K562 (cell line): Measurements from ENCODE around the gene CGB3. TPM values are rescaled to one million over a fixed set of nuclear protein-coding genes. Genes with fewer than 3 reads are reported as not detected.

Source experiments
- ATAC-seq: fragments of 200-7000 bp; cut with Tn5 transposase; 3 replicates; pipeline ENCODE4 v1.9.1; 2020; ENCODE audit warnings: moderate library complexity
- BruUV-seq: library from RNA; stranded (reverse); fragments of 400-500 nt; replicated peaks from 2 replicates; lab custom pipeline; 2021; lab: Mats Ljungman, UMichigan
- CTCF ChIA-PET: fragments of 300-600 bp; formaldehyde crosslinking; extraction: SDS; loops from one replicate; lab custom pipeline; 2021; ENCODE audit warnings: low intra/inter-chr PET ratio; lab: Yijun Ruan, JAX
- POLR2A ChIA-PET: fragments of 300-600, 350-650 bp; sonication (Branson Sonifier 250); formaldehyde crosslinking; extraction: SDS; loops from one replicate; lab custom pipeline; 2021; ENCODE audit warnings: antibody characterized with exemption, inconsistent platforms; lab: Yijun Ruan, JAX
- DNase-seq, 4 experiments: peaks; one replicate each; pipeline versions ENCODE4 v3.0.0 to v3.0.0-alpha.2; 2011 to 2018; ENCODE audit warnings: low spot score in 3 of 4, mixed read lengths in 3 of 4; ENCODE audit errors: extremely low read depth in 1 of 4
- FAIRE-seq: peaks from 2 replicates; lab custom pipeline; 2011; peaks lifted over from hg19 to GRCh38; lab: Jason Lieb, UNC
- H2AFZ ChIP-seq: 2 replicates; pipeline ENCODE4 v1.6.0; 2011; ENCODE audit warnings: low read depth, low read length, control low read depth, inconsistent platforms
- H3K27ac ChIP-seq: fragments of 200-600 bp; 3 replicates; pipeline ENCODE4 v1.8.0; 2011; ENCODE audit warnings: low read depth, mild to moderate bottlenecking, control low read depth, inconsistent platforms, low read length, moderate library complexity, mixed read lengths; ENCODE audit errors: extremely low read depth
- H3K27me3 ChIP-seq, 2 experiments: fragments of 300-600 bp in 1 of 2; 2 replicates in 1 of 2; 3 replicates in 1 of 2; pipeline versions ENCODE4 v1.6.0 to v1.8.0; 2011; ENCODE audit warnings: inconsistent platforms in 2 of 2, low read length in 2 of 2, mild to moderate bottlenecking in 1 of 2, mixed read lengths in 1 of 2, moderate library complexity in 1 of 2; ENCODE audit not compliant: control insufficient read depth in 2 of 2, insufficient read depth in 2 of 2
- H3K36me3 ChIP-seq: fragments of 300-600 bp; 3 replicates; pipeline ENCODE4 v1.8.0; 2011; ENCODE audit warnings: mild to moderate bottlenecking, low read length, inconsistent platforms; ENCODE audit not compliant: control insufficient read depth, insufficient read depth
- H3K4me1 ChIP-seq, 2 experiments: fragments of 200-600 bp in 1 of 2; replicated peaks in 1 of 2; 2 replicates in 1 of 2; 3 replicates in 1 of 2; pipeline versions ENCODE4 v1.5.1 to v1.8.0; 2011; ENCODE audit warnings: inconsistent platforms in 2 of 2, low read length in 2 of 2, mild to moderate bottlenecking in 1 of 2, mixed read lengths in 1 of 2, moderate library complexity in 1 of 2; ENCODE audit not compliant: control insufficient read depth in 2 of 2, insufficient read depth in 2 of 2
- H3K4me2 ChIP-seq: 2 replicates; pipeline ENCODE4 v1.6.1; 2011; ENCODE audit warnings: low read length, control low read depth, inconsistent platforms, mixed read lengths; ENCODE audit not compliant: insufficient read depth
- H3K4me3 ChIP-seq: fragments of 200-600 bp; sonication (generic), shearing (Covaris generic); 2 replicates; pipeline ENCODE4 v1.5.1; 2016; ENCODE audit warnings: control low read depth, inconsistent platforms
- H3K79me2 ChIP-seq: fragments of 200-600 bp; 3 replicates; pipeline ENCODE4 v1.8.0; 2011; ENCODE audit warnings: low read length, inconsistent platforms; ENCODE audit not compliant: control insufficient read depth, insufficient read depth
- H3K9ac ChIP-seq, 2 experiments: 2 replicates each; pipeline versions ENCODE4 v1.6.0 to v1.6.1; 2011; ENCODE audit warnings: low read depth in 2 of 2, low read length in 2 of 2, control low read depth in 1 of 2, inconsistent platforms in 1 of 2, mild to moderate bottlenecking in 1 of 2, mixed read lengths in 1 of 2; ENCODE audit not compliant: insufficient read depth in 1 of 2
- H3K9me1 ChIP-seq: one replicate; pipeline ENCODE4 v1.6.0; 2011; ENCODE audit warnings: inconsistent platforms, mild to moderate bottlenecking, low read length, moderate library complexity; ENCODE audit not compliant: control insufficient read depth, insufficient read depth
- H3K9me3 ChIP-seq: replicated peaks from 2 replicates; pipeline ENCODE4 v1.5.1; 2011; ENCODE audit warnings: low read depth, low read length, inconsistent platforms; ENCODE audit not compliant: control insufficient read depth, insufficient read depth
- H4K20me1 ChIP-seq: replicated peaks from 2 replicates; pipeline ENCODE4 v1.6.1; 2011; ENCODE audit warnings: low read length, inconsistent platforms, mixed read lengths; ENCODE audit not compliant: control insufficient read depth, insufficient read depth
- CCAR2 ChIP-seq: fragments of 200-400 bp; formaldehyde crosslinking; IDR thresholded peaks from 2 replicates; pipeline ENCODE4 v1.6.1; 2017; ENCODE audit warnings: mild to moderate bottlenecking, low read depth, low read length
- FOS ChIP-seq: IDR thresholded peaks from 3 replicates; pipeline ENCODE4 v1.6.1; 2011; ENCODE audit not compliant: insufficient read length; ENCODE audit errors: extremely low read depth
- GATAD2A ChIP-seq: fragments of 450-650 bp; IDR thresholded peaks from 2 replicates; pipeline ENCODE4 v1.6.1; 2017
- HEY1 ChIP-seq: fragments of 250-450 bp; sonication (Bioruptor Pico); IDR thresholded peaks from 2 replicates; pipeline ENCODE4 v1.5.0; 2020; ENCODE audit warnings: mild to moderate bottlenecking, moderate library complexity, borderline replicate concordance
- HNRNPH1 ChIP-seq: fragments of 200-400 bp; formaldehyde crosslinking; optimal IDR thresholded peaks from 2 replicates; pipeline ENCODE3; 2017; ENCODE audit warnings: low read depth, mild to moderate bottlenecking, low read length, moderate library complexity
- RBFOX2 ChIP-seq: fragments of 200-400 bp; formaldehyde crosslinking; IDR thresholded peaks from 2 replicates; pipeline ENCODE4 v1.6.1; 2017; ENCODE audit warnings: low read depth, mild to moderate bottlenecking, low read length, moderate library complexity
- SRSF7 ChIP-seq: fragments of 200-400 bp; formaldehyde crosslinking; optimal IDR thresholded peaks from 2 replicates; pipeline ENCODE3; 2017; ENCODE audit warnings: mild to moderate bottlenecking, low read depth, low read length
- USF1 ChIP-seq: sonication (generic); formaldehyde crosslinking; IDR thresholded peaks from 2 replicates; pipeline ENCODE4 v1.9.0; 2022; ENCODE audit warnings: mild to moderate bottlenecking, missing genetic modification reagents
- ZBTB34 ChIP-seq: fragments of 250-450 bp; sonication (Bioruptor Pico); IDR thresholded peaks from 2 replicates; pipeline ENCODE4 v1.8.0; 2021; ENCODE audit warnings: mild to moderate bottlenecking, moderate library complexity
- ZNF347 ChIP-seq: fragments of 450-650 bp; formaldehyde crosslinking; IDR thresholded peaks from 2 replicates; pipeline ENCODE4 v1.4.0; 2020; ENCODE audit warnings: low read depth, mild to moderate bottlenecking, moderate library complexity
- ZNF444 ChIP-seq: fragments of 250-450 bp; sonication (Bioruptor Pico); IDR thresholded peaks from 2 replicates; pipeline ENCODE4 v1.4.0; 2020; ENCODE audit warnings: mild to moderate bottlenecking, moderate library complexity
- ZNF77 ChIP-seq: fragments of 250-450 bp; sonication (Bioruptor Pico); IDR thresholded peaks from 2 replicates; pipeline ENCODE4 v1.5.0; 2020
- WGBS: fragments of 100-300 bp; shearing (Covaris generic); methylation state at CpG from one replicate; pipeline ENCODE4 v1.1.6; 2016; ENCODE audit warnings: low coverage, mixed read lengths; ENCODE audit not compliant: insufficient coverage; ENCODE audit errors: missing lambda C conversion rate; 5-methylcytosine and 5-hydroxymethylcytosine counted together
- in situ Hi-C: fragments of 300-500 bp; cut with MboI; formaldehyde crosslinking; loops from 4 replicates; pipeline ENCODE4 v1.15.0; 2018; ENCODE audit warnings: inconsistent platforms, mixed read lengths
- intact Hi-C: fragments of 100-400 bp; cut with micrococcal nuclease; formaldehyde crosslinking; loops from 2 replicates; pipeline ENCODE4 v1.14.2; 2022
- polyA plus RNA-seq, 8 experiments: library from polyadenylated mRNA; depleted of rRNA in 4 of 8; stranded (reverse) in 5 of 8; unstranded in 3 of 8; fragments of >200 nt; fragmentation: Nextera tagmentation in 2 of 8; fragmentation: Illumina TruSeq in 1 of 8; extraction: Ambion mirVana in 2 of 8; extraction: Trizol in 1 of 8; gene quantifications; 2 replicates each; pipeline versions ENCODE4 v1.2.1 to v1.2.3, GENCODE V29; 2011 to 2014; ENCODE audit warnings: inconsistent platforms in 1 of 8, missing spikeins in 1 of 8
- total RNA-seq, 7 experiments: library from RNA; depleted of rRNA in 6 of 7; stranded (reverse); fragments of >200 nt in 6 of 7; fragmentation: Illumina TruSeq in 2 of 7; extraction: Trizol in 2 of 7; gene quantifications; 2 replicates each; pipeline versions ENCODE4 v1.2.1 to v1.2.3, GENCODE V29; 2011 to 2021; ENCODE audit warnings: low replicate concordance in 1 of 7
- TF ChIP-seq, protein P1 (sequence below), 3 experiments: fragments of 200-800 bp in 1 of 3; sonication (Bioruptor generic) in 1 of 3; sonication (generic) in 1 of 3; formaldehyde crosslinking in 1 of 3; IDR thresholded peaks; 2 replicates each; pipeline versions ENCODE4 v1.6.1 to v1.8.0; 2016 to 2022; ENCODE audit warnings: mild to moderate bottlenecking in 2 of 3, missing compliant biosample characterization in 2 of 3, missing genetic modification characterization in 2 of 3, missing genetic modification reagents in 1 of 3

The CGB3 gene
- total and polyA plus RNA-seq, 9 of the 15 experiments (the other 6 are each of a cell fraction or from before 2014, with no cell fraction given): not detected

GRCh38 chr19:48989701-48990291 is 34.3 kb downstream of the CGB3 start:
- Histone ChIP-seq H3K4me1 (peaks cover 5 to 26% of the 10 kb centered on the region in 2 experiments; a peak in 4 of 5 replicates), H3K27ac (no peak overlapping the region), H4K20me1 (no peaks in the 10 kb centered on the region), H3K79me2 (peaks cover 41% of the 10 kb centered on the region), H3K9me1 (no peaks in the 10 kb centered on the region), H3K9me3 (no peaks in the 10 kb centered on the region), H3K9ac (peak overlapping the region in 1 of 2 experiments; percentile 64; a peak in 2 of 4 replicates), H3K4me2 (no peak overlapping the region), H2AFZ (no peak overlapping the region), H3K36me3 (peaks cover 51% of the 10 kb centered on the region), H3K4me3 (no peak overlapping the region), H3K27me3 (no peaks in the 10 kb centered on the region)
- TF ChIP-seq FOS: no peak
- no peak for TF ChIP-seq ZBTB34 (CRISPR knock-in tag)
- no peak for TF ChIP-seq HEY1 (CRISPR knock-in tag)
- TF ChIP-seq CCAR2: no peak
- TF ChIP-seq ZNF77 (CRISPR knock-in tag): no peak
- TF ChIP-seq ZNF444: no peak
- no peak for TF ChIP-seq ZNF347
- no peak for TF ChIP-seq GATAD2A
- TF ChIP-seq RBFOX2: 0 out of 2 replicates have a peak, but pooled peaks have one; percentile 25
- TF ChIP-seq, protein P1, sequence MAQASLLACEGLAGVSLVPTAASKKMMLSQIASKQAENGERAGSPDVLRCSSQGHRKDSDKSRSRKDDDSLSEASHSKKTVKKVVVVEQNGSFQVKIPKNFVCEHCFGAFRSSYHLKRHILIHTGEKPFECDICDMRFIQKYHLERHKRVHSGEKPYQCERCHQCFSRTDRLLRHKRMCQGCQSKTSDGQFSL (CRISPR knock-in tag; IDR thresholded peaks at IDR 0.05): no peak
- TF ChIP-seq, protein P1 (tag; IDR thresholded peaks at IDR 0.05): 0 out of 4 replicates have a peak, but pooled peaks of 1 of the 2 experiments have one; percentile 39
- TF ChIP-seq HNRNPH1: no peak
- no peak for TF ChIP-seq USF1 (CRISPR knock-in tag)
- no peak for TF ChIP-seq SRSF7
- 77% methylated on average over 15 of the region's 17 CpGs for WGBS
- no TSS peak for BruUV-seq
- ChIA-PET CTCF (no interaction called here), POLR2A (interaction anchor here (0.6 kb wide), 1 partner anchor 114 kb away, joined by 3 read pairs; no protein-coding TSS in a partner anchor)
- intact Hi-C loops: loop anchor here (10.0 kb wide), 2 partner anchors 165 to 235 kb away; partner anchors contain the start of genes HRC and TRPM4
- in situ Hi-C loops: no loop called here
- ATAC-seq (no peak), DNase-seq (no peak), FAIRE-seq (no peak)
